Measurements from ENCODE around the gene DCUN1D3.
"Not testable (repeated sequence)": the region's sequence is repeated elsewhere in the genome, so short reads cannot be mapped to it uniquely, and the experiment has no call there.

The DCUN1D3 gene
- total RNA-seq: 6.2 to 9.7 (median 6.6) reads per million in 3 donors

- peak within 1 kb of the TSS; percentile 93 for H3K27ac ChIP-seq (ENCODE audit: insufficient read depth, low read length, poor library complexity, severe bottlenecking)
- peak; percentile 82 to 89 (median 86) for DNase-seq
- peak within 1 kb of the TSS; percentile 88 for H3K4me3 ChIP-seq (ENCODE audit: insufficient read depth, low read depth, low read length, poor library complexity, severe bottlenecking)
- no peaks in the 10 kb centered on the region for H3K9me3 ChIP-seq (ENCODE audit: control insufficient read depth, low read length)
- peaks cover 18% of the 10 kb centered on the region for H3K4me1 ChIP-seq (ENCODE audit: control insufficient read depth, insufficient read depth, low read length, poor library complexity, severe bottlenecking)
- peaks cover 2% of the 10 kb centered on the region for H3K36me3 ChIP-seq (ENCODE audit: control insufficient read depth, insufficient read depth, low read length)
- H3K27me3 ChIP-seq (replicated peaks; ENCODE audit: control insufficient read depth, insufficient read depth, low read length, poor library complexity, severe bottlenecking): no peaks in the 10 kb centered on the region
Observed at GRCh38 chr16:20900299-20901067, at the start of gene DCUN1D3, which contains the start of gene LYRM1. Gene DCUN1D3 (minus strand): TSS chr16:20900358. CDS start chr16:20862538, 37,820 bp downstream. Gene LYRM1 (plus strand): TSS chr16:20900771. CDS start chr16:20915556, 14,785 bp downstream.

GRCh38 chr16:20949660-20950059, 49.5 kb upstream of the DCUN1D3 start:
- Histone ChIP-seq H3K27ac (ENCODE audit: insufficient read depth, low read length, poor library complexity, severe bottlenecking) (no peak overlapping the region), H3K27me3 (replicated peaks; ENCODE audit: control insufficient read depth, insufficient read depth, low read length, poor library complexity, severe bottlenecking) (no peaks in the 10 kb centered on the region), H3K9me3 (ENCODE audit: control insufficient read depth, low read length) (no peaks in the 10 kb centered on the region), H3K36me3 (ENCODE audit: control insufficient read depth, insufficient read depth, low read length) (no peaks in the 10 kb centered on the region), H3K4me1 (ENCODE audit: control insufficient read depth, insufficient read depth, low read length, poor library complexity, severe bottlenecking) (no peaks in the 10 kb centered on the region), H3K4me3 (ENCODE audit: insufficient read depth, low read depth, low read length, poor library complexity, severe bottlenecking) (no peak overlapping the region)
- DNase-seq: no peak

- H3K36me3 ChIP-seq (ENCODE audit: control insufficient read depth, insufficient read depth, low read length): no peaks in the 10 kb centered on the region
Observed at GRCh38 chr16:20948444-20948843, 48.3 kb upstream of the DCUN1D3 start.

GRCh38 chr16:20946015-20946629, 46.0 kb upstream of the DCUN1D3 start:
- Histone ChIP-seq H3K36me3 (ENCODE audit: control insufficient read depth, insufficient read depth, low read length) (no peaks in the 10 kb centered on the region), H3K27me3 (replicated peaks; ENCODE audit: control insufficient read depth, insufficient read depth, low read length, poor library complexity, severe bottlenecking) (no peaks in the 10 kb centered on the region), H3K4me1 (ENCODE audit: control insufficient read depth, insufficient read depth, low read length, poor library complexity, severe bottlenecking) (no peaks in the 10 kb centered on the region), H3K4me3 (ENCODE audit: insufficient read depth, low read depth, low read length, poor library complexity, severe bottlenecking) (no peak overlapping the region), H3K27ac (ENCODE audit: insufficient read depth, low read length, poor library complexity, severe bottlenecking) (no peak overlapping the region), H3K9me3 (ENCODE audit: control insufficient read depth, low read length) (no peaks in the 10 kb centered on the region)
- no peak for DNase-seq

More at GRCh38 chr16:20948444-20948843, 48.3 kb upstream of the DCUN1D3 start:
- Histone ChIP-seq H3K4me3 (ENCODE audit: insufficient read depth, low read depth, low read length, poor library complexity, severe bottlenecking) (no peak overlapping the region), H3K4me1 (ENCODE audit: control insufficient read depth, insufficient read depth, low read length, poor library complexity, severe bottlenecking) (no peaks in the 10 kb centered on the region), H3K27ac (ENCODE audit: insufficient read depth, low read length, poor library complexity, severe bottlenecking) (no peak overlapping the region), H3K27me3 (replicated peaks; ENCODE audit: control insufficient read depth, insufficient read depth, low read length, poor library complexity, severe bottlenecking) (no peaks in the 10 kb centered on the region), H3K9me3 (ENCODE audit: control insufficient read depth, low read length) (no peaks in the 10 kb centered on the region)
- no peak for DNase-seq

- H3K4me1 ChIP-seq (ENCODE audit: control insufficient read depth, insufficient read depth, low read length, poor library complexity, severe bottlenecking); H3K9me3 ChIP-seq (ENCODE audit: control insufficient read depth, low read length); H3K27me3 ChIP-seq (replicated peaks; ENCODE audit: control insufficient read depth, insufficient read depth, low read length, poor library complexity, severe bottlenecking); H3K27ac ChIP-seq (ENCODE audit: insufficient read depth, low read length, poor library complexity, severe bottlenecking); DNase-seq; H3K36me3 ChIP-seq (ENCODE audit: control insufficient read depth, insufficient read depth, low read length); H3K4me3 ChIP-seq (ENCODE audit: insufficient read depth, low read depth, low read length, poor library complexity, severe bottlenecking): not testable (repeated sequence)
Observed at GRCh38 chr16:20945575-20945875, 45.4 kb upstream of the DCUN1D3 start.

GRCh38 chr16:20944861-20945574, 44.9 kb upstream of the DCUN1D3 start:
- Histone ChIP-seq H3K4me3 (ENCODE audit: insufficient read depth, low read depth, low read length, poor library complexity, severe bottlenecking) (no peak overlapping the region), H3K36me3 (ENCODE audit: control insufficient read depth, insufficient read depth, low read length) (no peaks in the 10 kb centered on the region), H3K27me3 (replicated peaks; ENCODE audit: control insufficient read depth, insufficient read depth, low read length, poor library complexity, severe bottlenecking) (no peaks in the 10 kb centered on the region), H3K27ac (ENCODE audit: insufficient read depth, low read length, poor library complexity, severe bottlenecking) (no peak overlapping the region), H3K4me1 (ENCODE audit: control insufficient read depth, insufficient read depth, low read length, poor library complexity, severe bottlenecking) (no peaks in the 10 kb centered on the region), H3K9me3 (ENCODE audit: control insufficient read depth, low read length) (no peaks in the 10 kb centered on the region)
- peak in 2 of 3 donors; percentile 6 to 14 for DNase-seq

GRCh38 chr16:20942256-20942655, 42.1 kb upstream of the DCUN1D3 start:
- Histone ChIP-seq H3K4me3 (ENCODE audit: insufficient read depth, low read depth, low read length, poor library complexity, severe bottlenecking) (no peak overlapping the region), H3K27ac (ENCODE audit: insufficient read depth, low read length, poor library complexity, severe bottlenecking) (no peak overlapping the region), H3K36me3 (ENCODE audit: control insufficient read depth, insufficient read depth, low read length) (no peaks in the 10 kb centered on the region), H3K4me1 (ENCODE audit: control insufficient read depth, insufficient read depth, low read length, poor library complexity, severe bottlenecking) (no peaks in the 10 kb centered on the region), H3K27me3 (replicated peaks; ENCODE audit: control insufficient read depth, insufficient read depth, low read length, poor library complexity, severe bottlenecking) (no peaks in the 10 kb centered on the region), H3K9me3 (ENCODE audit: control insufficient read depth, low read length) (no peaks in the 10 kb centered on the region)
- DNase-seq: no peak

GRCh38 chr16:20941636-20941926, 41.4 kb upstream of the DCUN1D3 start:
- no peak overlapping the region for H3K4me3 ChIP-seq (ENCODE audit: insufficient read depth, low read depth, low read length, poor library complexity, severe bottlenecking)
- H3K9me3 ChIP-seq (ENCODE audit: control insufficient read depth, low read length): no peaks in the 10 kb centered on the region
- H3K27me3 ChIP-seq (replicated peaks; ENCODE audit: control insufficient read depth, insufficient read depth, low read length, poor library complexity, severe bottlenecking): no peaks in the 10 kb centered on the region
- DNase-seq: no peak
- no peaks in the 10 kb centered on the region for H3K4me1 ChIP-seq (ENCODE audit: control insufficient read depth, insufficient read depth, low read length, poor library complexity, severe bottlenecking)
- H3K27ac ChIP-seq (ENCODE audit: insufficient read depth, low read length, poor library complexity, severe bottlenecking): no peak overlapping the region
- H3K36me3 ChIP-seq (ENCODE audit: control insufficient read depth, insufficient read depth, low read length): no peaks in the 10 kb centered on the region

GRCh38 chr16:20940871-20941635, 40.9 kb upstream of the DCUN1D3 start:
- no peaks in the 10 kb centered on the region for H3K4me1 ChIP-seq (ENCODE audit: control insufficient read depth, insufficient read depth, low read length, poor library complexity, severe bottlenecking)
- DNase-seq: no peak
- H3K9me3 ChIP-seq (ENCODE audit: control insufficient read depth, low read length): no peaks in the 10 kb centered on the region
- H3K27me3 ChIP-seq (replicated peaks; ENCODE audit: control insufficient read depth, insufficient read depth, low read length, poor library complexity, severe bottlenecking): no peaks in the 10 kb centered on the region
- H3K27ac ChIP-seq (ENCODE audit: insufficient read depth, low read length, poor library complexity, severe bottlenecking): no peak overlapping the region
- H3K36me3 ChIP-seq (ENCODE audit: control insufficient read depth, insufficient read depth, low read length): no peaks in the 10 kb centered on the region
- no peak overlapping the region for H3K4me3 ChIP-seq (ENCODE audit: insufficient read depth, low read depth, low read length, poor library complexity, severe bottlenecking)
